Pancreas (tissue), 10 donors: ENCODE measurements around the gene PLCG1. TPM values are rescaled to one million over a fixed set of nuclear protein-coding genes. Genes with fewer than 3 reads are reported as not detected.

Source experiments
- ATAC-seq, 4 donors: fragments of 200-7000 bp; cut with Tn5 transposase; one replicate each; pipeline versions ENCODE4 v1.8.0 to v1.9.1; 2020; ENCODE audit warnings: mild to moderate bottlenecking in 4 of 4, moderate library complexity in 4 of 4
- DNase-seq, 6 donors: peaks; one replicate each; pipeline ENCODE4 v3.0.0-alpha.2; 2020
- FAIRE-seq: peaks from 2 replicates; lab custom pipeline; 2012; peaks lifted over from hg19 to GRCh38; lab: Jason Lieb, UNC
- H3K27ac ChIP-seq, 4 donors: fragments of 200-600 bp; sonication (generic); 1 replicate in 3 of 4; 2 replicates in 1 of 4; pipeline versions ENCODE4 v1.5.0 to v1.8.0; 2020
- H3K27me3 ChIP-seq, 4 donors: fragments of 200-600 bp; one replicate each; pipeline ENCODE4 v1.8.0; 2021
- H3K36me3 ChIP-seq, 3 donors: fragments of 200-600 bp; sonication (generic) in 1 of 3; one replicate each; pipeline versions ENCODE4 v1.5.0 to v1.8.0; 2020 to 2021
- H3K4me1 ChIP-seq, 3 donors: fragments of 200-600 bp; one replicate each; pipeline ENCODE4 v1.8.0; 2021
- H3K4me3 ChIP-seq, 4 donors: fragments of 200-600 bp; sonication (generic) in 2 of 4; one replicate each; pipeline versions ENCODE4 v1.5.0 to v1.8.0; 2020 to 2021
- H3K9me3 ChIP-seq, 4 donors: fragments of 200-600 bp; one replicate each; pipeline ENCODE4 v1.8.0; 2021
- WGBS, 2 donors: extraction: QIAGEN DNeasy Blood & Tissue Kit; methylation state at CpG; one replicate each; pipeline ENCODE4 v1.1.7; 2013; 5-methylcytosine and 5-hydroxymethylcytosine counted together
- intact Hi-C, 3 donors: fragments of 100-400 bp; cut with DNase I; formaldehyde crosslinking; loops; one replicate each; pipeline versions ENCODE4 v1.11.1 to v1.14.2; 2022
- polyA plus RNA-seq, 2 donors: library from polyadenylated mRNA; stranded (reverse); fragments of 200-250 nt; gene quantifications; one replicate each; pipeline ENCODE4 v1.2.3, GENCODE V29; 2013
- total RNA-seq, 6 donors: library from RNA; stranded (reverse); fragmentation: NEBNext Ultra II Directional in 4 of 6; extraction: Animal tissue kit (Norgen Biotek cat#: 25700) in 4 of 6; gene quantifications; one replicate each; pipeline versions ENCODE4 v1.2.1 to v1.2.4, GENCODE V29; 2021 to 2023
- TF ChIP-seq, protein P1 (sequence below), 4 donors: fragments of 200-600 bp; sonication (generic) in 3 of 4; IDR thresholded peaks; one replicate each; pipeline versions ENCODE4 v1.5.0 to v1.8.0; 2021; ENCODE audit warnings: antibody characterized with exemption in 4 of 4
- donor health status: healthy with polysubstance abuse.
- donor health status: DM: no; HTN: no; CAD: no; lungs with moderate emphysema.
- donor health status: DM: no; HTN: no; CAD: no.
- donor health status: control.
- donor health status: control.
- donor health status: Bipolar disorder and iron deficiency.
- donor health status: DM: yes; HTN: yes; CAD: no.
- donor health status: DM: no; HTN: no; CAD: no.
- donor health status: DM: no; HTN: no; CAD: no.
- donor health status: DM: yes; HTN: yes; CAD: no.

PLCG1 gene
- total RNA-seq (10 to 100 TPM in 5 of 6 donors, 1 to 10 TPM in 1; 9.9 to 38.9 (median 18.5) TPM), polyA plus RNA-seq (10 to 100 TPM; 40.6 to 41.7 TPM)

DNA sequence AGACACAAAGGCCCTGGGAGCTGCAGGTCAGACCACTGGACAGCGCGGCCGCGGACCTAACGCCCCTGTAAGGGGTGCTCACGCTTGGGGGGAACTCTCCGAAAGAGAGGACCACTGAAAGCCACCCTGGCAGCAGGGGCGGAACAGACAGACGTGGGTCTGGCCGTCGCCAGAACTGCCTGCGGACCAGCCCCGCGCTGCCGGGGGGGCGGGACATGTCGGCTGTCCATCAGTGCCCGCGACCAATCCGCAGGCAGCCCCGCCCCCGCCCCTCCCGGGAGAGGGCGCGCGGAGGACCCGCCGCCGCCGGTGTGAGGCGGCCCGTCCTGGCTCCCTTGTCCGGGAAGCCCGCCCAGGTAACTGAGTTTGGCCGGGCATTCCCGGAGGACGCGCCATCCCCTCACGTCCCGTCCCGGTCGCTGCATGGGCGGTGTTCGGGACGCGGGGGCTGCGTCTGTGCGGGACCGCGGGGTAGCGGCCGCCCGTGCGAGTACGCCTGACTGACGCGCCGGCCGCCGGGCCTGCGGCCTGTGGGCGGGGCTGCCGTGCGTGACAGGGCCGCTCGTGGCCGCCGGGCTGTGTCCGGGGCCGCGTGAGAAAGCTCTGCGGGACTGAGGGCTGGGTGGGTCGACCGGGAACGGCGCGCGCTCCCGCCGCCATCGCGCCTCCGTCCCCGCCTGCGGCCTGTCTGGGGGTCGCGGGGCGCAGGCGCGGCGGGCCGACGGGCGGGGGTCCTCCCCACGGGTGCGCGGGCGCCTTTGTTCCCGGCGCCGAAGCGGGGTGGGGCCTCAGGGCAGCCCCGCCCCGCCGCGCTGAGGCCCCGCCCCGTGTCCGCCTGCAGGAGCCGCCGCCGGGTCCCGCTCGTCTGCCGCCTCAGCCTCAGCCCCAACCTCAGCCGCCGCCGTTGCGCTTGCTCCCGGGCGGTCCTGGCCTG, at the start of gene PLCG1:
TSS of gene PLCG1 (plus strand) at position 864 of the 934 bp plus-strand sequence. CDS start 99 bp downstream, outside the sequence.
- Histone ChIP-seq H3K4me3 (peak within 1 kb of the TSS; percentile 84 to 95 (median 90)), H3K36me3 (no peaks in the 10 kb centered on the region), H3K9me3 (no peaks in the 10 kb centered on the region), H3K27me3 (no peaks in the 10 kb centered on the region), H3K4me1 (peaks cover 0 to 3% (median 0%) of the 10 kb centered on the region in 3 donors), H3K27ac (peak within 1 kb of the TSS; percentile 83 to 93 (median 86))
- FAIRE-seq (no peak), DNase-seq (peak; percentile 84 to 94 (median 88)), ATAC-seq (peak; percentile 88 to 93 (median 90))
- WGBS, 2 donors = 1% methylated on average over 87 to 121 of the region's 121 CpGs
- TF ChIP-seq, protein P1, sequence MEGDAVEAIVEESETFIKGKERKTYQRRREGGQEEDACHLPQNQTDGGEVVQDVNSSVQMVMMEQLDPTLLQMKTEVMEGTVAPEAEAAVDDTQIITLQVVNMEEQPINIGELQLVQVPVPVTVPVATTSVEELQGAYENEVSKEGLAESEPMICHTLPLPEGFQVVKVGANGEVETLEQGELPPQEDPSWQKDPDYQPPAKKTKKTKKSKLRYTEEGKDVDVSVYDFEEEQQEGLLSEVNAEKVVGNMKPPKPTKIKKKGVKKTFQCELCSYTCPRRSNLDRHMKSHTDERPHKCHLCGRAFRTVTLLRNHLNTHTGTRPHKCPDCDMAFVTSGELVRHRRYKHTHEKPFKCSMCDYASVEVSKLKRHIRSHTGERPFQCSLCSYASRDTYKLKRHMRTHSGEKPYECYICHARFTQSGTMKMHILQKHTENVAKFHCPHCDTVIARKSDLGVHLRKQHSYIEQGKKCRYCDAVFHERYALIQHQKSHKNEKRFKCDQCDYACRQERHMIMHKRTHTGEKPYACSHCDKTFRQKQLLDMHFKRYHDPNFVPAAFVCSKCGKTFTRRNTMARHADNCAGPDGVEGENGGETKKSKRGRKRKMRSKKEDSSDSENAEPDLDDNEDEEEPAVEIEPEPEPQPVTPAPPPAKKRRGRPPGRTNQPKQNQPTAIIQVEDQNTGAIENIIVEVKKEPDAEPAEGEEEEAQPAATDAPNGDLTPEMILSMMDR (IDR thresholded peaks at IDR 0.05) = no peak
- intact Hi-C loops = no loop called here

DNA sequence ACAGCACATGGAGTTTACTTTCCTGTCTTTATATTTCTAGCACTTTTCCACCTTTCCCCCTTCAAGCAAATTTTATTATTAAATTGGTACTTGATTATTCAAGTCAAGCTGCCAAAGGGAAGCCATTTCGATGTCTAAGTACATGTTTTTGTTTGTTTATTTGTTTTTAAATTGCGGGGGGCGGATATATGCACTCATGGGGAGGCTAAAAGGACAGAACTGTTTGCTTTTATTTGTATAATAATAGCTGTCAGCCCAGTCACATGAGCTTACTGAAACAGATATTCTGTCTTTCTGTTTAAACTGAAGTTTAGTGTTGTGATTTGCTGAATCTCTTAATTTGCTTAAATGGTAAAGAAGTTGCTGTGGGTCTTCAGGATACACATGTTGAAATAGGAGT, 49.6 kb upstream of the PLCG1 start:
- WGBS, 2 donors = 90 to 92% methylated on average over 3 of the region's 3 CpGs
- H3K36me3 ChIP-seq = peaks cover 0 to 14% (median 3%) of the 10 kb centered on the region in 3 donors
- no peak overlapping the region for H3K27ac ChIP-seq
- FAIRE-seq (no peak), ATAC-seq (no peak), DNase-seq (no peak)
- TF ChIP-seq, protein P1 (IDR thresholded peaks at IDR 0.05) = no peak
- H3K9me3 ChIP-seq = no peaks in the 10 kb centered on the region
- H3K4me1 ChIP-seq = peaks cover 0 to 6% (median 0%) of the 10 kb centered on the region in 3 donors
- no peaks in the 10 kb centered on the region for H3K27me3 ChIP-seq
- H3K4me3 ChIP-seq = no peak overlapping the region
- intact Hi-C loops = no loop called here

DNA sequence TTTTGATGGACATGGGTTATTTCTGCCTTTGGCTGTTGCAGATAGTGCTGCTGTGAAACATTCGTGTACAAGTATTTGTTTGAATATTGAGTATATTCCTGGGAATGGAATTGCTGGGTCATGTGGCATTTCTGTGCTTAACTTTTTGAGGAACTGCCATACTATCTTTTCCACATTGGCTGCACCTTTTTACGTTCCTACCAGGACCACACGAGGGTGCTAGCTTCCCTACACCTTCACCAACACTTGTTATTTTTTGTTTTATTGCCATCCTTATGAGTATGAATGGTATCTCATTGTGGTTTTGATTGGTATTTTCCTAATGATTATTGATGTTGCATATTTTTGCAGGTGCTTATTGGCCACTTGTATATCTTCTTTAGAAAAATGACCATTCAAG, 47.8 kb upstream of the PLCG1 start:
- peaks cover 0 to 21% (median 5%) of the 10 kb centered on the region in 3 donors for H3K36me3 ChIP-seq
- WGBS, 2 donors = 90 to 92% methylated on average over 3 of the region's 3 CpGs
- no peak overlapping the region for H3K4me3 ChIP-seq
- ATAC-seq (no peak), DNase-seq (no peak), FAIRE-seq (no peak)
- TF ChIP-seq, protein P1 (IDR thresholded peaks at IDR 0.05) = no peak
- no peak overlapping the region for H3K27ac ChIP-seq
- H3K27me3 ChIP-seq = no peaks in the 10 kb centered on the region
- intact Hi-C loops = no loop called here
- peaks cover 0 to 6% (median 0%) of the 10 kb centered on the region in 3 donors for H3K4me1 ChIP-seq
- H3K9me3 ChIP-seq = no peaks in the 10 kb centered on the region

DNA sequence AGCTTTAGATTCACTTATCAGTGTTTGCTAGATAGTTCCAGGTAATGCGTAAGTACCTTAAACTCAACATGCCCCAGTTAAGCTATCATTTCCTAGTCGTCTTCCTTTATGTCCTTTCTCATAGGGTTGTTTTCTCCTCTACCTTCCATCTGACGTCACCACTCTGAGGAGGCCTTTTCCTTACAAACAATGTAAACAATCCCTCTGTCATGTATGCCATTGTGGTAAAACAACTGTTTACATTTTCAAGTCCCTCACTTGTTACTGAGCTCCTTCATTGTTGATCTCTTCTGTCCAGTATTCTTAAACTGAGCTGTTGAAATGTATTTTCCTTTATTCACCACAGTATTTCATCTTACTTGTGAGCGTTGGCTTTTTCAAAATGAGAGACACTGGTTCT, 45.4 kb upstream of the PLCG1 start:
- intact Hi-C loops = loop anchor here in 2 of 3 donors (5.0 to 10.0 kb wide), 2 partner anchors 97 to 100 kb away; no protein-coding TSS in a partner anchor
- no peak for ATAC-seq
- Histone ChIP-seq H3K4me3 (no peak overlapping the region), H3K36me3 (peaks cover 0 to 21% (median 5%) of the 10 kb centered on the region in 3 donors), H3K27me3 (no peaks in the 10 kb centered on the region), H3K4me1 (peaks cover 0 to under 1% (median 0%) of the 10 kb centered on the region in 3 donors), H3K9me3 (no peaks in the 10 kb centered on the region), H3K27ac (no peak overlapping the region)
- TF ChIP-seq, protein P1 (IDR thresholded peaks at IDR 0.05) = no peak
- 84 to 92% methylated on average over 4 of the region's 4 CpGs for WGBS, 2 donors
- no peak for FAIRE-seq
- DNase-seq = no peak
